Measurements from ENCODE around the gene CGB7. TPM values are rescaled to one million over a fixed set of nuclear protein-coding genes. Genes with fewer than 3 reads are reported as not detected.

Gene CGB7
- total and polyA plus RNA-seq, 9 of the 15 experiments (the other 6 are each of a cell fraction or from before 2014, with no cell fraction given), result not detected

- TF ChIP-seq YY1 (IDR thresholded peaks at IDR 0.05; ENCODE audit: borderline replicate concordance in 1 of 3, control insufficient read depth in 1 of 3, extremely low read depth in 1 of 3, insufficient read depth in 3 of 3, insufficient read length in 1 of 3, insufficient replicate concordance in 2 of 3, low read depth in 1 of 3, low read length in 2 of 3) (no peak), ARID2 (IDR thresholded peaks at IDR 0.05) (no peak), POLR2G (IDR thresholded peaks at IDR 0.05; ENCODE audit: low read depth, low read length) (peak; percentile 46; the same call in 1 of the 2 replicates), SETDB1 (IDR thresholded peaks at IDR 0.05; ENCODE audit: low read length) (no peak), PKNOX1 (IDR thresholded peaks at IDR 0.05) (no peak), TBP (optimal IDR thresholded peaks at IDR 0.05; ENCODE audit: low read depth, low read length) (no peak)
These were observed 14.5 kb upstream of the CGB7 start (continued) for GRCh38 chr19:49071860-49072547.

- Histone ChIP-seq H2AFZ (ENCODE audit: low read depth, low read length) (no peak overlapping the region), H3K27ac (ENCODE audit: extremely low read depth, low read depth, low read length) (no peak overlapping the region), H3K4me2 (ENCODE audit: insufficient read depth, low read length) (no peak overlapping the region), H3K9ac (ENCODE audit: insufficient read depth in 1 of 2, low read depth in 2 of 2, low read length in 2 of 2) (no peak overlapping the region), H4K20me1 (replicated peaks; ENCODE audit: control insufficient read depth, insufficient read depth, low read length) (no peaks in the 10 kb centered on the region), H3K9me3 (replicated peaks; ENCODE audit: control insufficient read depth, insufficient read depth, low read depth, low read length) (no peaks in the 10 kb centered on the region), H3K27me3 (ENCODE audit: control insufficient read depth in 2 of 2, insufficient read depth in 2 of 2, low read length in 2 of 2) (peaks cover 17 to 42% of the 10 kb centered on the region in 2 experiments; a peak in 4 of 5 replicates), H3K79me2 (ENCODE audit: control insufficient read depth, insufficient read depth, low read length) (no peaks in the 10 kb centered on the region), H3K9me1 (ENCODE audit: control insufficient read depth, insufficient read depth, low read length) (no peaks in the 10 kb centered on the region), H3K4me3 (no peak overlapping the region), H3K36me3 (ENCODE audit: control insufficient read depth, insufficient read depth, low read length) (no peaks in the 10 kb centered on the region), H3K4me1 (replicated peaks in 1 of 2; ENCODE audit: control insufficient read depth in 2 of 2, insufficient read depth in 2 of 2, low read length in 2 of 2) (peaks cover 9 to 35% of the 10 kb centered on the region in 2 experiments; a peak in 4 of 5 replicates)
- CTCF ChIA-PET (ENCODE audit: low intra/inter-chr PET ratio), result no interaction called here
- intact Hi-C loops (cut with micrococcal nuclease) (loop anchor here (5.0 kb wide), 1 partner anchor 283 kb away; no protein-coding TSS in a partner anchor), in situ Hi-C loops (cut with MboI) (no loop called here)
- ATAC-seq (no peak), DNase-seq (ENCODE audit: extremely low read depth in 1 of 4, low spot score in 3 of 4) (no peak), FAIRE-seq (no peak)
- WGBS (ENCODE audit: insufficient coverage, low coverage, missing lambda C conversion rate), result 36% methylated on average over 20 of the region's 21 CpGs
- POLR2A ChIA-PET, result interaction anchor here (0.7 to 1.6 kb wide), 5 partner anchors 10 to 62 kb away, joined by 3 to 6 read pairs (median 3); no protein-coding TSS in a partner anchor
- no TSS peak for BruUV-seq (replicated peaks)
- TF ChIP-seq ELF2 (CRISPR knock-in tag; IDR thresholded peaks at IDR 0.05) (no peak), HDAC1 (IDR thresholded peaks at IDR 0.05) (no peak), ZBTB1 (CRISPR knock-in tag; IDR thresholded peaks at IDR 0.05; ENCODE audit: borderline replicate concordance, low read depth) (no peak), GTF2E2 (tag; IDR thresholded peaks at IDR 0.05) (no peak), RBM14 (IDR thresholded peaks at IDR 0.05; ENCODE audit: borderline replicate concordance, insufficient read depth, low read depth, low read length) (no peak), HMBOX1 (IDR thresholded peaks at IDR 0.05) (no peak), KLF16 (IDR thresholded peaks at IDR 0.05) (no peak), FOXP1 (CRISPR knock-in tag; IDR thresholded peaks at IDR 0.05) (no peak)
These were observed 12.9 kb upstream of the CGB7 start for GRCh38 chr19:49070416-49070815.
